C4-2B (cell line): ENCODE results near the gene CNOT2.

ENCODE experiments used
- H3K27ac ChIP-seq: fragments of 450-650 bp; 2 replicates; pipeline ENCODE4 v1.5.1; 2017
- ZFX ChIP-seq: fragments of 450-650 bp; IDR thresholded peaks from 2 replicates; pipeline ENCODE4 v1.6.1; 2017
- TF ChIP-seq, protein P1 (sequence below): fragments of 450-650 bp; conservative IDR thresholded peaks from 2 replicates; pipeline ENCODE4 v1.5.1; 2017; ENCODE audit warnings: mild to moderate bottlenecking

CNOT2 gene

DNA sequence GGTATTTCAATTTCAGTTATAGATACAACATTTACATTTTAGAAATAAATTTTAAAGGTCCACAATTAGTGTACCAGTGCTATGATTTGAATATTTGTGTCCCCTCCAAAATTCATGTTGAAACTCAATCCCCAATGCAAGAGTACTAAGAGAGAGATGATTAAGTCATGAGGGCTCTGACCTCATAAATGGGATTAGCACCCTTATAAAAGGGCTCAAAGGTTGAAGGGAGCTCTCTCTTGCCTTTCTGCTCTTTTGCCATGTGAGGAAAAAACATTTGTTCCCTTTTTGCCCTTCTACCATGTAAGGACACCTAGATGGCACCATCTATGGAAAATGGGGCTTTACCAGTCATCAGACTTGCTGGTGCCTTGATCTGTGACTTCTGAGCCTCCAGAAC is 25.8 kb upstream of the CNOT2 start:
- no peak for TF ChIP-seq ZFX
- TF ChIP-seq, protein P1, sequence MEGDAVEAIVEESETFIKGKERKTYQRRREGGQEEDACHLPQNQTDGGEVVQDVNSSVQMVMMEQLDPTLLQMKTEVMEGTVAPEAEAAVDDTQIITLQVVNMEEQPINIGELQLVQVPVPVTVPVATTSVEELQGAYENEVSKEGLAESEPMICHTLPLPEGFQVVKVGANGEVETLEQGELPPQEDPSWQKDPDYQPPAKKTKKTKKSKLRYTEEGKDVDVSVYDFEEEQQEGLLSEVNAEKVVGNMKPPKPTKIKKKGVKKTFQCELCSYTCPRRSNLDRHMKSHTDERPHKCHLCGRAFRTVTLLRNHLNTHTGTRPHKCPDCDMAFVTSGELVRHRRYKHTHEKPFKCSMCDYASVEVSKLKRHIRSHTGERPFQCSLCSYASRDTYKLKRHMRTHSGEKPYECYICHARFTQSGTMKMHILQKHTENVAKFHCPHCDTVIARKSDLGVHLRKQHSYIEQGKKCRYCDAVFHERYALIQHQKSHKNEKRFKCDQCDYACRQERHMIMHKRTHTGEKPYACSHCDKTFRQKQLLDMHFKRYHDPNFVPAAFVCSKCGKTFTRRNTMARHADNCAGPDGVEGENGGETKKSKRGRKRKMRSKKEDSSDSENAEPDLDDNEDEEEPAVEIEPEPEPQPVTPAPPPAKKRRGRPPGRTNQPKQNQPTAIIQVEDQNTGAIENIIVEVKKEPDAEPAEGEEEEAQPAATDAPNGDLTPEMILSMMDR = no peak
- no peak overlapping the region for H3K27ac ChIP-seq

DNA sequence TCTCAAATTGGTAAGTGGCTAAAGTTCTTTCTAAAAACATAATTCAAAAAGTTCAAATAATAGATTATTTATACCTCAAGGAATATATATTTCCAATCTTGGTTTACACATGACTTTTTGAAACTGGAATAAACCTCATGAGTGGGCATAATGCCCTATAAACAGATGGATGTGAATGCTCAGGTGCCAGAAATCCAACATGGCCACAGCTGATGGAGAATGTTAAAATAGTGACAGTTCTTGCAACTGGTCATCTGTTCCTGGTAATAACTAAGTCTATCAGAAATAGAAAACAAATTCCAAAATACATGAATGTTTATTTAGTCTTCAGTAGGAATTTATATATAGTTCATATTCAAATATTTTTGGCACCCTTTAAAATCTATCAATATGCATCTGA is 21.6 kb upstream of the CNOT2 start:
- TF ChIP-seq, protein P1 = no peak
- no peak for TF ChIP-seq ZFX
- no peak overlapping the region for H3K27ac ChIP-seq

DNA sequence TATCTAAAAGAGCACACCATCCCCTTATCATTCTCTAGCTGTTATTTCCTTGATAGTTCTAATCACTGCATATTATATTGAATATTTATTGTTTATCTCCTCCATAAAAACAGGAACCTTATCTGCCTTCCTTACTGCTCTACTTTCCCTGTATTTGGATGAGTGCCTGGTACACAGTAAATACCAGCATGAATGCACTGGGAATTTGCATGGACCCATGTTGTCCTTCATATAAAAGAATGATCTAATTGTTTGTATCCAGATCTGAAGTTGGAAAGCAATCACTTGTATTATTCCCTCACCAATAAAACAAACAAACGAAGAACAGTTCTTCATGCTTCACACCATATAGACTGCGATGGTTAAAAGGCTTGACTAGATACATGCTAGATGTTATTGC is 15.3 kb upstream of the CNOT2 start:
- no peak for TF ChIP-seq ZFX
- TF ChIP-seq, protein P1 = no peak
- H3K27ac ChIP-seq = no peak overlapping the region

DNA sequence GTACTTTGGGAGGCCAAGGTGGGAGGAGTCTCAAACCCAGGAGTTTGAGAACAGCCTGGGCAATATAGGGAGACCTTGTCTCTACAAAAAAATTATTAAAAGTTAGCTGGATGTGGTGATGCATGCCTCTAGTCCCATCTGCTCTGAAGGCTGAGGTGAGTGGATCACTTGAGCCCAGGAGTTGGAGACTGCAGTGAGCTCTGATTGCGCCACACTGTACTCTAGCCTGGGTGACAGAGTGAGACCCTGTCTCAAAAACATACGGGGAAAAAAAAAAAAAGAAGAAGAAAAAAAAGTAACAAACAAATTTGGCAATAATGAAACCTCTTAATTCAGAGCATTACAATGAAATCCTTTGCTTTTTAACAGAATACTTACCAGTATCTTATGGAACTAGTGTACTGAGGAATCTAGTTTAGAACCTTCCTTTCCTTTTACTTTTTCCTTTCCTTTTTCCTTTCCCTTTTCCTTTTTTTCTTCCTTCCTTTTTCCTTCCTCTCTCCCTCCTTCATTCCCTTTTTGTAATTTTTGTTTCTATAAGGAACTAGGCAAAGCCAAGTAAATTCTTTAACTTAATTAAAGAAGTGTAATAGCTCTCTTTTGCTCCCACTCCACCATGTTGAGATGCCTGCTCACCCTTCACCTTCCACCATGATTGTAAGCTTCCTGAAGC is 12.2 kb upstream of the CNOT2 start:
- no peak overlapping the region for H3K27ac ChIP-seq
- TF ChIP-seq ZFX = no peak
- TF ChIP-seq, protein P1 = no peak

DNA sequence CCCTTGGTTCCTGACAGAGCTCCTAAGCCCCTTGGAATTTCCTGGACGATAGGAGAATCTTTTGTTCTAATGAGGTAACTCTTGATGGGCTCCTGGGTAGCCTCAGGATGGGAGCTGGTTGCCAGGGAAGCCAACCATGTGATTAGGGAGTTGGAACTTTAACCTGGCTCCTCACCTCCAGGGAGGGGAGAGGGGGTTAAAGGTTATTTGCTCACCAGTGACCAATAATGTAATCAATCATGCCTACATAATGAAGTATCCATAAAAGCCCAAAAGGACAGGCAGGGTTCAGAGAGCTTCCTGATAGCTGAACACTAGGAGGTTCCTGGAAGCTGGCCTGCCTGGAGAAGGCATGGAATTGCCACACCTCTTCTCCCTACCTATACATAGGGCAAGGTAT is 6.2 kb upstream of the CNOT2 start:
- no peak overlapping the region for H3K27ac ChIP-seq
- no peak for TF ChIP-seq ZFX
- TF ChIP-seq, protein P1 = no peak

DNA sequence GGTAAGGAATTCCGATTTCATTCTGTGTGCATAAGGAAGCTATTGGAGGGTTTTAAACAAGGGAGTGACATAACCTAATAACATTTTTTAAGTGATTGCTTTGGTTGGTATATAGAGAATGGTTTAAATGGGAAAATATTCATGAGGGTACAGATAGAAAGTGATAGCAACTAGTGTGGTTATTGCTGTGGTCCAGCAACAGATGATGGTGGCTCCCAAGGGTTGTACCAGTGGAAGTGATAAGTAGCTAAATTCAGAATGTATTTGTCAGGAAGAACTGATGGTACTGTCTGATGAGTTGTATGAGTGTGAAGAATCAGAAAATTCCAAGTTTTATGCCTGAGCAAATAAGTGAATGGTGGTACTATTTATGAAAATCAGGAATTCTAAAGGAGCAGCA is 2.6 kb upstream of the CNOT2 start:
- no peak overlapping the region for H3K27ac ChIP-seq
- TF ChIP-seq, protein P1 = no peak
- TF ChIP-seq ZFX = no peak

DNA sequence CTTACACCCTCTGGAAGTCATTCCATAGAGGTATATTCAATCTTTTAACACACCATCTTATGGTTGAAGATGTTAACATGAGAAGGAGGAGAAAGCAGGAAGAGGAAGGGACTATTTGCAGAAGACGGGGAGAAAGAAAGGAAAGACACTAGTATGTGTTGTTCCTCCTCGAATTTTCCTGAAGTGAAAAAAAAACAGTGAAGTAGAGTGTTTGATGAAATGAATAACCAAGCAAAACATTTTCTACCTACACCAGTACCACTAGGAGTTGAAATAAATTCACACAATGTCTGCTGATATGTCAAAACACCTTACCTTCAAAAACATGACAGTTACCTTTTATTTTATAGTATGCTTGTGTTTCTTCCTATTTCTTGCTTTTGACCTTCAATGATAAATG is 1.4 kb upstream of the CNOT2 start:
- no peak for TF ChIP-seq ZFX
- TF ChIP-seq, protein P1 = no peak
- H3K27ac ChIP-seq = no peak overlapping the region
